PC-3 (cell line): ENCODE results near the gene TXN2. TPM values are rescaled to one million over a fixed set of nuclear protein-coding genes. Genes with fewer than 3 reads are reported as not detected.

Source experiments
- ATAC-seq: fragments of 200-7000 bp; cut with Tn5 transposase; 2 replicates; pipeline ENCODE4 v1.9.1; 2020; ENCODE audit warnings: mild to moderate bottlenecking, moderate library complexity
- BruUV-seq: library from RNA; stranded (reverse); fragments of 400-500 nt; replicated peaks from 2 replicates; lab custom pipeline; 2021; lab: Mats Ljungman, UMichigan
- CTCF ChIA-PET: fragments of 300-600 bp; sonication (Branson Sonifier 250); formaldehyde crosslinking; loops from one replicate; lab custom pipeline; 2022; ENCODE audit warnings: antibody characterized with exemption; lab: Charles Lee
- POLR2A ChIA-PET: fragments of 300-600 bp; sonication (Branson Sonifier 250); formaldehyde crosslinking; loops from one replicate; lab custom pipeline; 2022; ENCODE audit warnings: antibody characterized with exemption; ENCODE audit not compliant: unreplicated experiment; lab: Charles Lee
- DNase-seq: peaks from one replicate; pipeline ENCODE4 v3.0.0-alpha.2; 2015
- H2AFZ ChIP-seq: fragments of 300-600 bp; sonication (generic); 2 replicates; pipeline ENCODE4 v1.6.0; 2016; ENCODE audit warnings: antibody characterized with exemption, low read length
- H3F3A ChIP-seq: fragments of 300-600 bp; sonication (generic); one replicate; pipeline ENCODE4 v1.6.0; 2017; ENCODE audit warnings: antibody characterized with exemption, low read length, control low read depth, mild to moderate bottlenecking; ENCODE audit not compliant: unreplicated experiment
- H3K27ac ChIP-seq: fragments of 300-600 bp; sonication (generic); 2 replicates; pipeline ENCODE4 v1.5.1; 2016; ENCODE audit warnings: mild to moderate bottlenecking, low read length
- H3K27me3 ChIP-seq: fragments of 300-600 bp; sonication (generic); 2 replicates; pipeline ENCODE4 v1.6.1; 2016; ENCODE audit warnings: low read length, mixed read lengths
- H3K36me3 ChIP-seq: fragments of 300-600 bp; sonication (generic); 2 replicates; pipeline ENCODE4 v1.6.1; 2016; ENCODE audit warnings: low read depth, mixed run types, low read length, mixed read lengths
- H3K4me1 ChIP-seq: fragments of 300-600 bp; sonication (generic); 2 replicates; pipeline ENCODE4 v1.5.1; 2016; ENCODE audit warnings: low read length; ENCODE audit not compliant: insufficient read depth
- H3K4me2 ChIP-seq: fragments of 300-600 bp; sonication (generic); 2 replicates; pipeline ENCODE4 v1.6.0; 2016; ENCODE audit warnings: low read length
- H3K4me3 ChIP-seq: fragments of 300-600 bp; sonication (generic); 2 replicates; pipeline ENCODE4 v1.5.1; 2016; ENCODE audit warnings: mild to moderate bottlenecking, low read length, mixed read lengths
- H3K79me2 ChIP-seq: fragments of 300-600 bp; sonication (generic); 2 replicates; pipeline ENCODE4 v1.6.1; 2017; ENCODE audit warnings: low read length, mixed read lengths
- H3K9ac ChIP-seq: fragments of 300-600 bp; sonication (generic); 2 replicates; pipeline ENCODE4 v1.6.0; 2016; ENCODE audit warnings: mild to moderate bottlenecking, low read length
- H3K9me2 ChIP-seq: fragments of 300-600 bp; sonication (generic); replicated peaks from 2 replicates; pipeline ENCODE4 v1.6.1; 2016; ENCODE audit warnings: mixed run types, low read length, mixed read lengths
- H3K9me3 ChIP-seq: fragments of 300-600 bp; sonication (generic); 2 replicates; pipeline ENCODE4 v1.6.1; 2016; ENCODE audit warnings: low read length, mixed read lengths
- H4K20me1 ChIP-seq: fragments of 300-600 bp; sonication (generic); 2 replicates; pipeline ENCODE4 v1.6.1; 2016; ENCODE audit warnings: low read length, mixed read lengths
- EZH2 ChIP-seq: fragments of 300-600 bp; sonication (generic); IDR thresholded peaks from one replicate; pipeline ENCODE4 v1.6.1; 2017; ENCODE audit warnings: antibody characterized with exemption, mild to moderate bottlenecking, low read length; ENCODE audit not compliant: unreplicated experiment
- EZH2phosphoT487 ChIP-seq: fragments of 300-600 bp; sonication (generic); IDR thresholded peaks from 2 replicates; pipeline ENCODE4 v1.6.1; 2018; ENCODE audit warnings: mild to moderate bottlenecking, antibody characterized with exemption, low read length, borderline replicate concordance
- intact Hi-C: fragments of 100-400 bp; cut with micrococcal nuclease; formaldehyde crosslinking; loops from 2 replicates; pipeline ENCODE4 v1.9.0; 2023
- total RNA-seq: library from RNA; depleted of rRNA; stranded (reverse); fragments of >200 nt; gene quantifications from 2 replicates; pipeline ENCODE4 v1.2.3, GENCODE V29; 2014
- TF ChIP-seq, protein P1 (sequence below): fragments of 300-600 bp; sonication (generic); conservative IDR thresholded peaks from 2 replicates; pipeline ENCODE4 v1.5.1; 2017; ENCODE audit warnings: antibody characterized with exemption, low read depth, mild to moderate bottlenecking, low read length

Gene TXN2
- total RNA-seq, 1 experiment from 2014 or later = 49.6 TPM

DNA sequence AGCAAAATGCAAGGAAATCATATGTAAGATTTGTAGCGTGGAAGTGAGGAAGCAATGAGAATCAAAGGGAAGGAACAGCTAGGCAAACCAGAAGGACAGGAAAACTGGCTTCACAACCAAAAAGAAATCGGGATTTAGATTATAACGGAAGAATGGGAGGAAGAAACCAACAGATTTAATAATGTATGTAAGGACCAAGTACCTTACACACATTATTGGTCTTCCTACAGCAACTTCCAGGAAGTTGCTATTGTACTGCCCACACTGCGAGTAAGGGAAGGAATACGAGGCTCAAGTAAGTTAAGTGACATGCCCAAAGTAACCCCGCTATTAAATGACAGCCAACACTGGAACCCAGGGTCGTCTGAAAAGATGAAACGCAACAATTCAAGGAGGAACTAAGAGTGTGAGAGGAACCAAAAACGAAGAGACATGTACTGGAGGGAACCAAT, 473 bp downstream of the TXN2 start:
- TSS peak; percentile 61 for BruUV-seq
- ChIA-PET CTCF (no interaction called here), POLR2A (no interaction called here)
- ATAC-seq = peak; percentile 13; the same call in 1 of the 2 replicates
- DNase-seq = no peak
- H4K20me1 ChIP-seq = no peaks in the 10 kb centered on the region
- H3F3A ChIP-seq = no peaks in the 10 kb centered on the region
- TF ChIP-seq, protein P1, sequence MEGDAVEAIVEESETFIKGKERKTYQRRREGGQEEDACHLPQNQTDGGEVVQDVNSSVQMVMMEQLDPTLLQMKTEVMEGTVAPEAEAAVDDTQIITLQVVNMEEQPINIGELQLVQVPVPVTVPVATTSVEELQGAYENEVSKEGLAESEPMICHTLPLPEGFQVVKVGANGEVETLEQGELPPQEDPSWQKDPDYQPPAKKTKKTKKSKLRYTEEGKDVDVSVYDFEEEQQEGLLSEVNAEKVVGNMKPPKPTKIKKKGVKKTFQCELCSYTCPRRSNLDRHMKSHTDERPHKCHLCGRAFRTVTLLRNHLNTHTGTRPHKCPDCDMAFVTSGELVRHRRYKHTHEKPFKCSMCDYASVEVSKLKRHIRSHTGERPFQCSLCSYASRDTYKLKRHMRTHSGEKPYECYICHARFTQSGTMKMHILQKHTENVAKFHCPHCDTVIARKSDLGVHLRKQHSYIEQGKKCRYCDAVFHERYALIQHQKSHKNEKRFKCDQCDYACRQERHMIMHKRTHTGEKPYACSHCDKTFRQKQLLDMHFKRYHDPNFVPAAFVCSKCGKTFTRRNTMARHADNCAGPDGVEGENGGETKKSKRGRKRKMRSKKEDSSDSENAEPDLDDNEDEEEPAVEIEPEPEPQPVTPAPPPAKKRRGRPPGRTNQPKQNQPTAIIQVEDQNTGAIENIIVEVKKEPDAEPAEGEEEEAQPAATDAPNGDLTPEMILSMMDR = no peak
- TF ChIP-seq EZH2phosphoT487 (no peak), EZH2 (no peak)
- peak overlapping the region; percentile 86 for H3K4me3 ChIP-seq
- peak overlapping the region; percentile 88 for H3K9ac ChIP-seq
- H2AFZ ChIP-seq = peak overlapping the region; percentile 51
- intact Hi-C loops = no loop called here
- H3K4me1 ChIP-seq = peaks cover 14% of the 10 kb centered on the region
- peak overlapping the region; percentile 94 for H3K4me2 ChIP-seq
- H3K36me3 ChIP-seq = no peaks in the 10 kb centered on the region; the same call in 1 of the 2 replicates
- H3K27me3 ChIP-seq = no peaks in the 10 kb centered on the region
- H3K9me2 ChIP-seq = no peaks in the 10 kb centered on the region
- peaks cover 25% of the 10 kb centered on the region for H3K79me2 ChIP-seq
- H3K27ac ChIP-seq = peak overlapping the region; percentile 89
- H3K9me3 ChIP-seq = no peaks in the 10 kb centered on the region

GRCh38 chr22:36478966-36479365, 2.5 kb downstream of the TXN2 start:
- ATAC-seq (no peak), DNase-seq (no peak)
- no TSS peak for BruUV-seq
- Histone ChIP-seq H3K27me3 (no peaks in the 10 kb centered on the region), H3K4me2 (no peak overlapping the region), H4K20me1 (no peaks in the 10 kb centered on the region), H3K4me3 (no peak overlapping the region), H3K9ac (no peak overlapping the region), H3F3A (no peaks in the 10 kb centered on the region), H3K79me2 (peaks cover 25% of the 10 kb centered on the region), H3K4me1 (peaks cover 7% of the 10 kb centered on the region), H3K9me3 (no peaks in the 10 kb centered on the region), H3K27ac (no peak overlapping the region), H2AFZ (no peak overlapping the region), H3K36me3 (no peaks in the 10 kb centered on the region; the same call in 1 of the 2 replicates), H3K9me2 (no peaks in the 10 kb centered on the region)
- ChIA-PET POLR2A (no interaction called here), CTCF (interaction anchor here (0.6 kb wide), 1 partner anchor 546 kb away, joined by 4 read pairs; no protein-coding TSS in a partner anchor)
- intact Hi-C loops = no loop called here
- TF ChIP-seq EZH2 = no peak

GRCh38 chr22:36475341-36475740, 6.1 kb downstream of the TXN2 start:
- Histone ChIP-seq H3K9me2 (no peaks in the 10 kb centered on the region), H3K9me3 (no peaks in the 10 kb centered on the region), H3K79me2 (peaks cover 24% of the 10 kb centered on the region), H3K36me3 (peaks cover 3% of the 10 kb centered on the region; the same call in 1 of the 2 replicates), H4K20me1 (no peaks in the 10 kb centered on the region), H3K4me1 (peaks cover 19% of the 10 kb centered on the region), H3K9ac (no peak overlapping the region), H3F3A (no peaks in the 10 kb centered on the region), H2AFZ (no peak overlapping the region), H3K27me3 (no peaks in the 10 kb centered on the region), H3K4me2 (no peak overlapping the region), H3K27ac (no peak overlapping the region), H3K4me3 (no peak overlapping the region)
- TF ChIP-seq EZH2phosphoT487 = no peak
- no peak for TF ChIP-seq EZH2
- TF ChIP-seq, protein P1 = no peak
- BruUV-seq = no TSS peak
- intact Hi-C loops = no loop called here
- POLR2A ChIA-PET = no interaction called here
- CTCF ChIA-PET = no interaction called here
- ATAC-seq = no peak
- no peak for DNase-seq
